Neutrophil (primary cell): Measurements from ENCODE around the gene AADACL3.
"Not testable (repeated sequence)": the region's sequence is repeated elsewhere in the genome, so short reads cannot be mapped to it uniquely, and the experiment has no call there.

ENCODE experiments used
- H3K27ac ChIP-seq: fragments of 200-600 bp; sonication (generic); 2 replicates; pipeline ENCODE4 v1.5.1; 2016; ENCODE audit warnings: mild to moderate bottlenecking, moderate library complexity
- H3K27me3 ChIP-seq: fragments of 200-600 bp; sonication (generic); 2 replicates; pipeline ENCODE4 v1.6.0; 2016; ENCODE audit warnings: mild to moderate bottlenecking
- H3K36me3 ChIP-seq: fragments of 200-600 bp; sonication (generic); 2 replicates; pipeline ENCODE4 v1.5.1; 2017
- H3K4me1 ChIP-seq, 2 experiments: fragments of 200-600 bp in 1 of 2; sonication (generic) in 1 of 2; 1 replicate in 1 of 2; 2 replicates in 1 of 2; pipeline versions ENCODE4 v1.5.1 to v1.6.1; 2013 to 2016; ENCODE audit warnings: low read depth in 1 of 2, low read length in 1 of 2, mild to moderate bottlenecking in 1 of 2, moderate library complexity in 1 of 2; ENCODE audit not compliant: control insufficient read depth in 1 of 2, insufficient read depth in 1 of 2
- H3K4me3 ChIP-seq, 2 experiments: fragments of 200-600 bp in 1 of 2; sonication (generic) in 1 of 2; 1 replicate in 1 of 2; 2 replicates in 1 of 2; pipeline ENCODE4 v1.5.1; 2013 to 2016; ENCODE audit warnings: low read depth in 1 of 2, low read length in 1 of 2, mild to moderate bottlenecking in 1 of 2, moderate library complexity in 1 of 2
- H3K9me3 ChIP-seq: fragments of 200-600 bp; sonication (generic); 2 replicates; pipeline ENCODE4 v1.5.1; 2016
- CTCF ChIP-seq: fragments of 200-600 bp; sonication (generic); IDR thresholded peaks from 2 replicates; pipeline ENCODE4 v1.5.1; 2016; ENCODE audit warnings: antibody characterized with exemption

The AADACL3 gene

GRCh38 chr1:12709696-12710095, 6.2 kb upstream of the AADACL3 start:
- H3K9me3 ChIP-seq, result no peaks in the 10 kb centered on the region
- peaks cover 74 to 79% of the 10 kb centered on the region in 2 experiments for H3K4me1 ChIP-seq
- H3K27me3 ChIP-seq, result no peaks in the 10 kb centered on the region
- H3K27ac ChIP-seq, result peak overlapping the region; percentile 65
- no peak overlapping the region for H3K4me3 ChIP-seq
- TF ChIP-seq CTCF, result no peak
- H3K36me3 ChIP-seq, result no peaks in the 10 kb centered on the region

- peaks cover 92 to 97% of the 10 kb centered on the region in 2 experiments for H3K4me1 ChIP-seq
- no peaks in the 10 kb centered on the region for H3K9me3 ChIP-seq
- no peak overlapping the region for H3K4me3 ChIP-seq
- H3K36me3 ChIP-seq, result no peaks in the 10 kb centered on the region
- TF ChIP-seq CTCF, result no peak
- no peaks in the 10 kb centered on the region for H3K27me3 ChIP-seq
- H3K27ac ChIP-seq, result peak overlapping the region; percentile 65
Observed at GRCh38 chr1:12711536-12711935, 4.4 kb upstream of the AADACL3 start.

- Histone ChIP-seq H3K27ac (no peak overlapping the region), H3K4me3 (no peak overlapping the region), H3K27me3 (no peaks in the 10 kb centered on the region), H3K4me1 (peaks cover 96 to 99% of the 10 kb centered on the region in 2 experiments), H3K9me3 (no peaks in the 10 kb centered on the region), H3K36me3 (no peaks in the 10 kb centered on the region)
- TF ChIP-seq CTCF, result no peak
Observed at GRCh38 chr1:12712076-12712475, 3.8 kb upstream of the AADACL3 start.

GRCh38 chr1:12712929-12713328, 3.0 kb upstream of the AADACL3 start:
- no peak overlapping the region for H3K27ac ChIP-seq
- no peak overlapping the region for H3K4me3 ChIP-seq
- H3K9me3 ChIP-seq, result no peaks in the 10 kb centered on the region
- no peaks in the 10 kb centered on the region for H3K36me3 ChIP-seq
- no peaks in the 10 kb centered on the region for H3K27me3 ChIP-seq
- H3K4me1 ChIP-seq, result peaks cover 93 to 99% of the 10 kb centered on the region in 2 experiments
- TF ChIP-seq CTCF, result no peak

GRCh38 chr1:12713651-12714050, 2.3 kb upstream of the AADACL3 start:
- peaks cover 86 to 92% of the 10 kb centered on the region in 2 experiments for H3K4me1 ChIP-seq

GRCh38 chr1:12714710-12715475, 1.0 kb upstream of the AADACL3 start:
- Histone ChIP-seq H3K36me3 (no peaks in the 10 kb centered on the region), H3K4me1 (peaks cover 78 to 80% of the 10 kb centered on the region in 2 experiments), H3K9me3 (no peaks in the 10 kb centered on the region), H3K27me3 (no peaks in the 10 kb centered on the region), H3K4me3 (no peak overlapping the region), H3K27ac (peak overlapping the region; percentile 76)
- TF ChIP-seq CTCF, result no peak

More at GRCh38 chr1:12713651-12714050, 2.3 kb upstream of the AADACL3 start:
- H3K27me3 ChIP-seq, H3K9me3 ChIP-seq, H3K36me3 ChIP-seq, H3K4me3 ChIP-seq: not testable (repeated sequence)
- H3K27ac ChIP-seq, result peak overlapping the region; percentile 76
